Neural cell (in vitro differentiated cells): ENCODE results near the gene LMBRD1. TPM values are rescaled to one million over a fixed set of nuclear protein-coding genes. Genes with fewer than 3 reads are reported as not detected.

Experiments used
- H2AFZ ChIP-seq: fragments of 200-600, 300-800 bp; sonication (generic), shearing (Covaris generic); 2 replicates; pipeline ENCODE4 v1.6.0; 2014; ENCODE audit warnings: low read depth, mild to moderate bottlenecking, antibody characterized with exemption, low read length, moderate library complexity
- H3F3A ChIP-seq: fragments of 200-600 bp; shearing (Covaris generic); 2 replicates; pipeline ENCODE4 v1.6.1; 2016; ENCODE audit warnings: mild to moderate bottlenecking, moderate library complexity, mixed read lengths, antibody characterized with exemption, low read length; ENCODE audit not compliant: insufficient read depth, poor library complexity, severe bottlenecking
- H3K27ac ChIP-seq: fragments of 200-600, 300-800 bp; sonication (generic), shearing (Covaris generic); 2 replicates; pipeline ENCODE4 v1.5.1; 2014; ENCODE audit warnings: mild to moderate bottlenecking, low read length, moderate library complexity
- H3K27me3 ChIP-seq: fragments of 300-800, 200-600 bp; sonication (generic), shearing (Covaris generic); 2 replicates; pipeline ENCODE4 v1.6.0; 2014; ENCODE audit warnings: mild to moderate bottlenecking, low read depth, low read length, moderate library complexity; ENCODE audit not compliant: insufficient read depth
- H3K36me3 ChIP-seq: fragments of 300-800, 200-600 bp; sonication (generic), shearing (Covaris generic); 2 replicates; pipeline ENCODE4 v1.5.1; 2014; ENCODE audit warnings: mild to moderate bottlenecking, antibody characterized with exemption, low read length, moderate library complexity; ENCODE audit not compliant: insufficient read depth
- H3K4me2 ChIP-seq: fragments of 300-800, 200-600 bp; sonication (generic), shearing (Covaris generic); 2 replicates; pipeline ENCODE4 v1.6.0; 2014; ENCODE audit warnings: mild to moderate bottlenecking, low read length
- H3K4me3 ChIP-seq: fragments of 300-800, 200-600 bp; sonication (generic), shearing (Covaris generic); 2 replicates; pipeline ENCODE4 v1.5.1; 2014; ENCODE audit warnings: mild to moderate bottlenecking, low read length, moderate library complexity
- H3K79me2 ChIP-seq: fragments of 200-600 bp; shearing (Covaris generic); replicated peaks from 2 replicates; pipeline ENCODE4 v1.6.0; 2014; ENCODE audit warnings: mild to moderate bottlenecking, low read length, moderate library complexity; ENCODE audit not compliant: insufficient read depth
- H3K9ac ChIP-seq: fragments of 300-800, 200-600 bp; sonication (generic), shearing (Covaris generic); 2 replicates; pipeline ENCODE4 v1.6.1; 2016; ENCODE audit warnings: mild to moderate bottlenecking, low read length, mixed read lengths
- H3K9me2 ChIP-seq: fragments of 200-600 bp; shearing (Covaris generic); 2 replicates; pipeline ENCODE4 v1.6.1; 2016; ENCODE audit warnings: mild to moderate bottlenecking, low read length, mixed read lengths; ENCODE audit not compliant: insufficient read depth
- H3K9me3 ChIP-seq: fragments of 200-600, 300-800 bp; sonication (generic), shearing (Covaris generic); 2 replicates; pipeline ENCODE4 v1.6.1; 2016; ENCODE audit warnings: mild to moderate bottlenecking, mixed run types, low read length, moderate library complexity, mixed read lengths
- H4K20me1 ChIP-seq: fragments of 200-600 bp; shearing (Covaris generic); 2 replicates; pipeline ENCODE4 v1.6.1; 2016; ENCODE audit warnings: mild to moderate bottlenecking, mixed run types; ENCODE audit not compliant: insufficient read depth
- CTCF ChIP-seq: fragments of 450-650 bp; IDR thresholded peaks from 2 replicates; pipeline ENCODE4 v1.5.1; 2014; ENCODE audit warnings: antibody characterized with exemption, mild to moderate bottlenecking, moderate library complexity; ENCODE audit not compliant: poor library complexity, severe bottlenecking
- EP300 ChIP-seq: fragments of 450-650 bp; conservative IDR thresholded peaks from 2 replicates; pipeline ENCODE4 v1.6.1; 2014; ENCODE audit warnings: antibody characterized with exemption, mild to moderate bottlenecking, moderate library complexity; ENCODE audit not compliant: poor library complexity, severe bottlenecking
- EZH2 ChIP-seq: fragments of 200-600, 300-800 bp; shearing (Covaris generic), sonication (generic); IDR thresholded peaks from 2 replicates; pipeline ENCODE4 v1.6.1; 2014; ENCODE audit warnings: antibody characterized with exemption, low read length, borderline replicate concordance, mild to moderate bottlenecking; ENCODE audit not compliant: insufficient read depth, poor library complexity, severe bottlenecking
- MXI1 ChIP-seq: fragments of 450-650 bp; conservative IDR thresholded peaks from 2 replicates; pipeline ENCODE4 v1.6.1; 2014; ENCODE audit warnings: antibody characterized with exemption, mild to moderate bottlenecking; ENCODE audit not compliant: poor library complexity, severe bottlenecking
- POLR2AphosphoS5 ChIP-seq: IDR thresholded peaks from 2 replicates; pipeline ENCODE4 v1.6.1; 2012
- RAD21 ChIP-seq: fragments of 450-650 bp; conservative IDR thresholded peaks from 2 replicates; pipeline ENCODE4 v1.6.1; 2014; ENCODE audit warnings: antibody characterized with exemption, mild to moderate bottlenecking, moderate library complexity
- REST ChIP-seq: IDR thresholded peaks from 2 replicates; pipeline ENCODE4 v1.6.1; 2012; ENCODE audit warnings: borderline replicate concordance
- SMC3 ChIP-seq: fragments of 450-650 bp; conservative IDR thresholded peaks from 2 replicates; pipeline ENCODE4 v1.6.1; 2014; ENCODE audit warnings: antibody characterized with exemption, mild to moderate bottlenecking, moderate library complexity; ENCODE audit not compliant: poor library complexity
- TAF1 ChIP-seq: IDR thresholded peaks from 2 replicates; pipeline ENCODE4 v1.6.1; 2012; ENCODE audit warnings: low read depth
- polyA plus RNA-seq: library from polyadenylated mRNA; depleted of rRNA; stranded (reverse); fragments of >200 nt; gene quantifications from 2 replicates; pipeline ENCODE4 v1.2.3, GENCODE V29; 2014

LMBRD1 gene
- polyA plus RNA-seq, 1 donor from 2014 or later = 84.2 TPM

DNA sequence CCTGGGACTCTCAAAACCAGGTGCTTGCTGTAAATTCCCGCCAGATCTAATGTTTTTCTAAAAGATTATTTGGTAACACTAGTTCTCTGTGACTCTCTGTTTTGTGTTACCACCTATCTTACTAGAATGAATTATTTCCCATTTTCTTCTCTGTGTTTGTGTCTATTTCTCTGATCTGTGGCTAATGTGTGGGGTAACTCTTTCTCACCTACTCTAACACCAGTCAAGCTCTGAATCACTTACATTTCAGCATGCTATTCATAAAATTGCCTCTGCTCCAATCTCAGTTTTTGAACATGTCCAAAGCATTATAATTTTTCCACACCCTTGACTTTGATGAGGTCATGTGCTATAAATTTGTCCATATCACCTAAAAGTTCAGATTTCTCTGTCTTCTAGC is 46.4 kb upstream of the LMBRD1 start:
- Histone ChIP-seq H3K4me3 (no peak overlapping the region), H3K4me2 (no peak overlapping the region), H3K9me3 (no peaks in the 10 kb centered on the region), H3K27ac (no peak overlapping the region), H2AFZ (no peak overlapping the region), H3K27me3 (no peaks in the 10 kb centered on the region), H3F3A (no peaks in the 10 kb centered on the region), H3K9me2 (no peaks in the 10 kb centered on the region), H3K36me3 (no peaks in the 10 kb centered on the region), H4K20me1 (no peaks in the 10 kb centered on the region), H3K79me2 (no peaks in the 10 kb centered on the region), H3K9ac (no peak overlapping the region)
- TF ChIP-seq RAD21 (no peak), EP300 (no peak), POLR2AphosphoS5 (no peak), CTCF (no peak), EZH2 (no peak), REST (no peak), TAF1 (no peak), MXI1 (no peak), SMC3 (no peak)

DNA sequence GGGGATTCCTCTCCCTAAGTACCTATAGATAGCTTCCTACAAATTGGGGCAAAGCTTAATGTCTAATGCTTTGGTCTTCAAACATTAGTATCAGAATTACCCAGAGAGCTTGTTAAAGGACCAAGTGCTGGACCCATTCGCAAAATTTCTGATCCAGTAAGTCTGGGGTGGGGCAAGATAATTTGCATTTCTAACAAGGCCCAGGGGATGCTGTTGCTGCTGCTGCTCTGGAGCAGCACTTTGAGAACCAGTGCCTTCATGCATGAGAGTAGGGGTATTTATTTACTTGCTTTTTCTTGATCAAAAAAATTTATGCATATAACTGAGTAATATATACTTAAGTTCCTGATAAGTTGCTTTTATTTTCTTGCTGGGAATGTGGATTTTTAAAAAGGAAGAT is 45.1 kb upstream of the LMBRD1 start:
- H3F3A ChIP-seq = no peaks in the 10 kb centered on the region
- no peaks in the 10 kb centered on the region for H4K20me1 ChIP-seq
- H2AFZ ChIP-seq = no peak overlapping the region
- no peak overlapping the region for H3K4me2 ChIP-seq
- H3K4me3 ChIP-seq = no peak overlapping the region
- H3K27ac ChIP-seq = no peak overlapping the region
- H3K9ac ChIP-seq = no peak overlapping the region
- H3K9me2 ChIP-seq = no peaks in the 10 kb centered on the region
- no peaks in the 10 kb centered on the region for H3K9me3 ChIP-seq
- no peaks in the 10 kb centered on the region for H3K79me2 ChIP-seq
- no peaks in the 10 kb centered on the region for H3K27me3 ChIP-seq
- TF ChIP-seq EP300 = no peak
- TF ChIP-seq POLR2AphosphoS5 = no peak
- no peak for TF ChIP-seq REST
- TF ChIP-seq EZH2 = no peak
- TF ChIP-seq RAD21 = no peak
- TF ChIP-seq TAF1 = no peak
- no peak for TF ChIP-seq SMC3
- TF ChIP-seq CTCF = no peak
- TF ChIP-seq MXI1 = no peak
- H3K36me3 ChIP-seq = no peaks in the 10 kb centered on the region
